ENCODE results near the gene ZKSCAN4.

ZKSCAN4 gene

DNA sequence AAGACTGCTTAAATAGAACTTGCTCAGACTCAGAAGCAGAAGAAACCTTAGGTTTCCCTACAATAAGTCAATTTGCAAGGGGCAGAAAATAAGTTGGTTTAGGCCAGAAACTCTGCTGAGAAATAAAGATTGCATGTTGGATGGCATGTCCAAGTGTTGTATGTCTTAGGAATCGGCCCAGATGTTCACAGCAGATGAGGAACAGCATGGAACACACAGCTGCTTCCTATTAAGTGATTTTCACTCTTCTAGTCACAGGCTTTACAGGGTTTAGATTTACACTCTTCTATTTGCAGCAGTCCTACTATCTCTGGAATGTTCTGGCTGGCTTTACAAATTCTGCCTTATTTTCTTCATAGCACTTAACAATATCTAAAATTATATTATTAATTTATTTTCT, 3.2 kb downstream of the ZKSCAN4 start:
- no peak for DNase-seq

DNA sequence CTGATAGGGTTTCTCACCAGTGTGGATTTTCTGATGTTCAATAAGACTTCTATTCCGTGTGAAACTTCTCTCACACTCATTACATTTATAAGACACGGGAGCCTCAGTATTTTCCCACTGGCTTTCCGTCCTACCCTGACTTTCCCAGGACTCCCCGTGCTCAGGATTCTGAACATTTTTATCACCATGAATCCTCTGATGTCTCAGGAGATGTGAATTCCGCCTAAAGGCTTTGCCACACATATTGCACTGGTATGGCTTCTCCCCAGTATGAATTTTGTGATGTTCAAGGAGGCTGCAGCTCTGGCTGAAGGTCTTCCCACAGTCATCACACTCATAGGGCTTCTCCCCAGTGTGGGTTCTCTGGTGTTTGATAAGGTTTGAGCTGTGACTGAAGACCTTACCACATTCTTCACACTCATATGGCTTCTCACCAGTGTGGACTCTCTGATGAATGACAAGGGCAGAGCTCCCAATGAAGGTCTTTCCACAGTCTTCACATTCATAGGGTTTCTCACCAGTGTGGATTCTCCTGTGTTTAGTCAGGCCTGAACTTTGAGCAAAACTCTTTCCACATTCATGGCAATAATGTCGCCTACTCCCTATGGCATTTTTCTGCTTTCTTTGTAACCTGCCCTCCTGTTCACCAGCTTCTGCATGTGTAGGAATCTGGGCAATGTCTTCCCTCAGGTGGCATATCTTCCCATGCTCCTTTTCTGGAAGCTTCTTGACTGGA, 6.7 kb downstream of the ZKSCAN4 start:
- DNase-seq, result no peak

DNA sequence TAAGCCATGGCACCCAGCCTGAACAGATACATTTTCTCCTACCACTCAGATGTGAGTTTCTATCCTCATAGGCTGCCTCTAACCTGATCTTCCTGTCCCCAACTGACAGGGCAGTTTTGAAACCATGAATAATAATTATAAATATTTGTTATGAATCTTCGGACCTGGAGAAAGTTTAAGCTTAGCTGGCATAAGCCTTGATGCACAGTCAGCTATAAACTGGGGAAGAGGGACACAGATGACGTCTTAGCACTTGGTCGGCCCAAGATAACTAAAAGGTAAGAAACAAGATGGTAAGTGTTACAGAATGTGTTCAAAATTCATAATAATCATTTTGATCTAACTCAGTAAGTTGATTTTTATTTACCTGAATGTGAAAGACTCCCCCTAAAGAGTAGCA, 8.1 kb downstream of the ZKSCAN4 start:
- DNase-seq, result no peak

DNA sequence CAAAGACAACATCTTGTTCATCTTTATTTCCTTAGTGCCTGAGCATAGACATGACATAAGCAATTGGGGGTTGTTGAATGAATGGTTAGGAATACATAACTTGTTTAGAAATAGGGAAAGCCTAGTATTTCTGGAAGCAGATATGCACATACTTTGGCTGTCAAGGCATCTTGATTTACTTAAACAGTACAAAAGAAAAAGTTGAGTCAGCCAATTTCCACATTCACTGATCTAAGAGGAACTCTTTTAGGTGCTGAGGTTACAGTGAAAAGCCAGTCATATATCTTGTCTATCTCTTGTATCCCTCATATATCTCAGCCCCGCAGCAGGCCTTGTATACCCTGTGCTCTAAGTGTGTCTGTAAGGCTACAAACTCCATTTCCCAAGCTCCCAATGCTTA, 11.6 kb downstream of the ZKSCAN4 start:
- DNase-seq, result no peak

DNA sequence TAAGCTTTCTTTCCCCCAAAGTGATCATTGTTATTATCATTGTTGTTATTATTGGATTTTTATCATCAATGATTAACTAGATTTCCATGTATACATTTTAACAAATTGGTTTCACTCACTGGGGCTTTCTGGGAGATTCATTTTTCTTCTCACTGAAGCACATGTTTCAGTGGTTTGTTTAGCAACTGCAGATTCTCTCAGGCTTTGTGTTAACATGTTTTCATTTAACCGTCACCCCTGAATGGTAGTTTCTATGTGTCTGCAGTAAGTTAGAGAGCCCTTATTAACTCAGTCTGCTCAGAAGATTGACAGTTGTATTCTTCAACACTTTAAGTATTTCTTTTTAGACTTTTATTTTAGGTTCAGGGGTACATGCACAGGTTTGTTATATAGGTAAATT, 12.4 kb downstream of the ZKSCAN4 start:
- no peak for DNase-seq

DNA sequence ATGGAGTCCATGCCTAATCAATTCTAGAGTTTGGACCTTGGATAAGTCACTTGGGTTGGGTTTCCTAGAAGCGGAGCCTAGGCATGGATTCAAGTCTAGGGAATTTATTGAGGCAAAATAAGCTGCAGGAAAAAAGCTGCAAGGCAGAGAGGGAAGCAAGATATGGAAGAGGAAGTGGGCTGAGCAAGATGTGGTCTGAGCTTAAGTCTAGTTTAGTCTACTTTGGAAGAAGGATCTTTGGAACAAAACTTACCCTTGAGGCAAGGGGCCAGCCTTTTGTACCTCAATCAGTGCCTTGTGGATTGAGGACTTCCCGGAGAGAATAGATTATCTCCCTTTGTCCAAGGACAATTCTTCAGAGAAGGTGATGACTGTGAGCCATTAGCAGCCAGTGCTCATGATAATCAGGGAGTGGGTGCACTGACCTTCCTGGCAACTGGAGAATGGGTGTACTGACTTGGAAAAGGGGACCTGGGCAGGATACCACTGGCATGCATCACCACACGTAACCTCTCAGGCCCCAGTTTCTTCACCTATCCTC, 16.1 kb downstream of the ZKSCAN4 start:
- no peak for DNase-seq

DNA sequence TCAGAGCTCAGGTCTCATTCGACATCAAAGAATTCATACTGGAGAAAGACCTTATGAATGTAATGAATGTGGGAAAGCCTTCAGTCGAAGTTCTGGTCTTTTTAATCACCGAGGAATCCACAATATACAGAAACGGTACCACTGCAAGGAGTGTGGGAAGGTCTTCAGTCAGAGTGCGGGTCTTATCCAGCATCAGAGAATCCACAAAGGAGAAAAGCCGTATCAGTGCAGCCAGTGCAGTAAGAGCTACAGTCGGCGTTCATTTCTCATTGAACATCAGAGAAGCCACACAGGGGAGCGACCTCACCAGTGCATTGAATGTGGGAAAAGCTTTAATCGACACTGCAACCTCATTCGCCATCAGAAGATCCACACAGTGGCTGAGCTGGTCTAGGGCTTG, 19.3 kb downstream of the ZKSCAN4 start:
- DNase-seq, result no peak

DNA sequence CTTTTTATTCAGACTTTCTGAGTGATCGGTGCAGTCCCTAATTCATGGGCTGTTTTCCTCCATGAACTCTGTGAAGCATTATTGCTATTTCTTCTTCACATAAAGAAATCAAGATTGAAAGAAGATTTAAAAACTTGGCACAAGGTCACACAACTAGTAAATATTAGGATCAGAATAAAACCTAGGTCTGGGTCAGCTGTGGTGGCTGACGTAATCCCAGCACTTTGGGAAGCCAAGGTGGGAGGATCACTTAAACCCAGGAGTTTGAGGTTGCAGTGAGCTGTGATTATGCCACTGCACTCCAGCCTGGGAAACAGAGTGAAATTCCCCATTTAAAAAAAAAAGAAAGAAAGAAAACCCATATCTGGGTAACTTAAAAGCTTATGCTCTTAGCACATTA, 25.6 kb downstream of the ZKSCAN4 start:
- DNase-seq, result no peak

DNA sequence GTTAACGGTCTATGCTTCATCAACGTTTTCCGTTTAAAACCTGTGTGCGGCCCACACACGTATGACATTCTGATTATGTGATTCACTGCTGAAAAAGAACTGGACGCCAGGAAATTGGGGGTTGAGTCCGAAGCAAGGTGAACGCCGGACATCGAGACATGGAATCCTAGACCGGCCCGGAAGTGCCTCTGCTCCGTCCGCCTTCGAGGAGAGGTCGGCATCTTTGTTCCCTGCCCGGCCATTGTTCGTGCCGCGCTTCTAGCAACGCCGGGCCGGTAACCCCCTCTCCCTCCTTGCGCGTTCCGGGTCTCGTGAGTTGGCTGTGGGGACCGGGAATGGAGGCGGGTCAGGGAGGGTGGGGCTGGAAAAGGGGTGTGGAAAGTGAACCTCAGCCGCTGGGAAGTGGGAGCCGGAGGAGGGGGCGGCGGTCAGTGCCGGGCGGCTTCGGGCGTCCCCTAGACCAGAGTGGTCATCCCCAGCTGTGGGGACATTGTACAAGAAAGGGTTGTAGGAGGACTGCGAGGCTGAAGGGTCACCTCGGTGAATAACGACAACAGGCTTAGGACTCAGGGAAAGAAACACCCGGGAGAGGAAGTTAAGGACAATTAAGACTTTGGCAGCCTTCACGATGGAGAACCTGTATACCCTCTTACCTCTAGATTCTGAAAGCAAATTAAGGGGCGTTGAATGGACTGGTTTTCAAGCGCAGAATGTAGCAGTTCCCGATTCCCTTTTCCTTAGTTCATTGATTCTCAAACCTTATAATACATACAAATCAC, 26.8 kb downstream of the ZKSCAN4 start, which contains the start of gene ZSCAN9:
Gene ZSCAN9, plus strand, starts transcription at position 220 of the 779 bp plus-strand sequence. CDS start 1,810 bp downstream, outside the sequence.
- peak; percentile 68 for DNase-seq

DNA sequence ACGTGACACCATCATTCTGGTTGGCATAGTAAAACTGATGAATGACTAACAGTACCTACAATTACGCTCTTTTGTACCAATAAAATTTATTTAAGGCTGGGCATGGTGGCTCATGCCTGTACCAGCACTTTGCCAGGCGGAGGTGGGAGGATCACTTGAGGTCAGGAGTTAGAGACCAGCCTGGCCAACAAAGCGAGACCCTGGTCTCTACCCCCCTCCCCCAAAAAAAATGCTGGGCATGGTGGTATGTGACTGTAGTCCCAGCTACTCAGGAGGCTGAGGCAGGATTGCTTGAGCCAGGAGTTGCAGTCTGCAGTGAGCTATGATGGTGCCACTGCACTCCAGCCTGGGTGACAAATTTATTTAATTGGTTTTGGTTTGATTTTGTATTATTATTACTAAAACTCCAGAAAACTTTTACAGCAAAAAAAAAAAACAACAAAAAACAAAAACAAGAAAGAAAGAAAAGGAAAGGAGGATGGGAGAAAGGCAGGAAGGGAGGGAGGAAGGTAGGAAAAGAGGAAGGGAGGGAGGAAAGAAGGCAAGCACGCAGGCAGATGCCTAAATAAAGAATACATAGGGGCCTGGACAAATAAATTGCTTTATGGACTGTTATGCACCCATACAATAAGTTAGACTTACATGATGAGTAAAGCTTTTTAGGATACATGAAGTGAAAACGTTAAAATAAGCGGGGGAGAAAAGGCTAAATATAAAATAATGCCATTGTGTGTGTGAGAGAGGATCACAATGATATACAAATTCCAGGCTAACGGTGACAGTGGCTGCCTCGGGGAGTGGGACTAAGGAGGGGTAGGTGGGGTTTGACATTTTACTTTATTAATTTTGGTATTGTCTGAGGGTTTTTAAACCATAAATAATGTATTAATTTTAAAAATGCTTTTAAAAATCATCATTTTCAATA, 27.7 kb downstream of the ZKSCAN4 start:
- no peak for DNase-seq

DNA sequence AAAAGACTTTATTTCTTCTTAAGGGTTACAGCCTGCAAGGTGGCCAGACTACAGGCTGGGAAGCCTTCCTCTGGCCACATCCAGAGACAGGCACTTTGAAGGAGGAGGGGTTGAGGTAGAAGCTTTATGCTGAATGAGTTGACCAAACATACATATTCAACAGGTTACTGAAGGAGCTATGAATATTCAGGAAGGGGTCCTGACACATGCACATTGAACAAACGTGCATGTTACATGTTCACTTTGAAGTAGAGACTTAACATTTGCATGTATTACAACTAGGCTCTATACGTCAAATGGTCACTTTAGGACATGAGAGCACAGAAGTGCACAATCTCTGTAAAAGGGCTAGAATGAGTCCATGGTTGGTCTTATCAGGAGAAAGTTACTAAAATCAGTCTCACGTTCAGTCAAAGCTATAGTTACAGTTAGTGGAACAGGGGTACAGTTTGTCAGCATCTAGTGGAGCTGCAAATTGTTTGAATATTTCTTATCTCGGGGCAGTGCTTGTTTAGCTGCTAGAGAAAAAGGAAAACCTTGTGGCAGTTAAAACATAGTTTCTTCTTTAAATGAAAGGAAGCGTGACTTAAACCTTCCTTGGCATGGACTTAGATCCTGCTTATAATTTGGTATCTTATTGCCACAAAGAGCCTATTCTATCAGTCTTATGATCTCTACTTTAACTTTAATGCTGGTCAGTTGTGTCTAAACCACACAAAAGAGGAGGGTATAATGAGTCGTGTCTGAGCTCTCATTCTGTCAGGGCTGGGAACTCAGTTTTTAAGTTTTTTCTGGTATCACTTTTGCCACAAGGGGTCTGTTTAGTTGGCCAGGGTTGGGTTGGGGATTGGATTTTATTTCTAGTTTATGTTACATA, 31.6 kb downstream of the ZKSCAN4 start:
- no peak for DNase-seq

DNA sequence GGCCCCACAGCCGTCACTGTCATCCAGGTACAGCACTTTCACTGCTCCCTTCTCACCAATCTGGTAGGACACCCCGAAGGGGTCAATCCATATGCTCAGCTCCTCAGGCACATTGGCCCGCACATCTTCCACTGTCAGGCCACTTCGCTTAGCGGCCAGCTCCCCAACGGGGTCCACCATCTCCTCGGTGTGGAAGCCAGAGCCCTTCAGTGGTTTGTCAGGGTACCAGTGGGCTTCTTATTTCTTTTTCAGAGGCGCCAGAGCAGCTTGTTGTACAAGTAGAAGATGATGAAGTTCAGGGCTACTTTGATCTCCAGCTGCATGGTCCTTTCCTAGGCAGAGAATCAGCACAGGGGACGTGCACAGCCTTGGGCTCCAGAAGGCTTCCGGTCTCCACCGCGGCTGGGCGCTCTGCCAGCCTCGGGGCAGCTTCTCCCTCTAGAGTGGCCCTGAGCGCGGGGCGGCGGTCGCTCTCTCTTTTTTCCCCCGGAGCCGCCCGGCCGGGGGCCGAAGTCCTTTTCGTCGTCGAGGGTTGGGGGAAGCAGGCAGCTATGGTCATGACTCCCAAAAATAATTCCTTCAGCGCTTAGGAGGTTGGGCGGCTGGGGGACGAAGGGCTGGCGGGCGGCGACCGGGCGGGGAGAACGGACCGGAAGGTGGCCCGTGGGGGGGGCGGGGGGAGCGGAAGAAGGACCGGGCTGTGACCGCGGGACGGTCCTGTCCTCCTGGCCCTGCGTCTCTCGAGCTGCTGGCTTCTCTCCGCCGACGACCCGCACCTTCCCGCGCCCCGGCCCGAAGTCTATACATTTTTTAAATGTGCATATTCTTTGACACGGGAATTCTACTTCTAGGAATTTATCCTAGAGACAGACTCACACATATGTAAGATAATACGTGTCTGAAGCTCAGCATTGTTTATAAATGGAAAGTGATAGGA, 33.5 kb downstream of the ZKSCAN4 start:
- DNase-seq, result peak; percentile 45

DNA sequence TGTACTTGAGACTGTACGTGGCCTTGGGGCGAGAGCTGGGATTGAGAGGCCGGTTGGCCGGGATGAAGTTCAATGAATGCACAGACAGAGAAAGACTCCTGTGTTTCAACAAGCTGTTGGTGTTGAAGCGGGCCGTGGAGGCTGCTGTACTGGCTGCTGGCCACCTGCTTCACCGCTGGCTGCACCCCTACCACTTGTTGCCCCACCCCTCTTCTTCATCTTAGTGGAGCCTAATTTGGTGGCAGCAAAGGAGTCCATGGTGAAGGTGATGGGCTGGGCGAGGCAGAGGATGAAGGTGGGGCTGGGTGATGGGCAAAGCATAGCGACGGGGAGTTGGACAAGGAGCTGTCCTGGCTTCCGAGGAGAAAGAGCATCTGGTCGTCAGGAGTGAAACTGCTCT, 34.2 kb downstream of the ZKSCAN4 start:
- DNase-seq, result no peak

DNA sequence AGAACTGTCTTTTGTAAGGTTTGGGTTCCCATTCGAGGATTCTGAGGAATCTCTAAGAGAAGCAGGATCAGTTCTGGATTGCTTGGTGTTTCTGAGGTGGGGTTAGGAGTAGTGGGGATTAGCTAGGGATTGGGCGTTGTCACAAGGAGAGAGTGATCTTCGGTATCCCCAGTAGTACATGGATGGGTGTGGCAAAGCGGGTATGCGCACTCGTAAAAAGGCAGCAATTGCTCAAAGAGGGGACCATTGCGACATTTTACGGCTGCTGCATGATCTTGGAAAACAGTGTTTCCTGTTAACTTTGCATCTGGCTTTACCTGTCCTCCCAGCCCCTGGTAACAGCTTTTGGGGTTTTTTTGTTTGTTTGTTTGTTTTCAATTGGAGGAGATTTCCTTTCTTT, 36.6 kb downstream of the ZKSCAN4 start:
- peak; percentile 31 for DNase-seq

DNA sequence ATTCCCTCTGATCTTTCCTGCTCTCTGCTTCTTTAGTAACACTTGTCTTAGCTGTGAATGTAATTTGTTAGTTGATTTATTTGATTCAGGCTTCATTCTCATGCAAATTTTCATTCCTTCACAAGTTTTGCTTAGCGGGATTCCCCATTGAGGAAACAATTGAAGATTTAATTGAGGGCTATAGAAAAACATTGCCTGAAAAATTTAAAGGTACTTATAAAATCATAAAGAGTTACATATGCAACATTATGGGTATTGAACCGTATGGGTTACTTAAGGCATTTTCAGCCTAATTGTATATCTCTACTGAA, 38.9 kb downstream of the ZKSCAN4 start:
- no peak for DNase-seq

DNA sequence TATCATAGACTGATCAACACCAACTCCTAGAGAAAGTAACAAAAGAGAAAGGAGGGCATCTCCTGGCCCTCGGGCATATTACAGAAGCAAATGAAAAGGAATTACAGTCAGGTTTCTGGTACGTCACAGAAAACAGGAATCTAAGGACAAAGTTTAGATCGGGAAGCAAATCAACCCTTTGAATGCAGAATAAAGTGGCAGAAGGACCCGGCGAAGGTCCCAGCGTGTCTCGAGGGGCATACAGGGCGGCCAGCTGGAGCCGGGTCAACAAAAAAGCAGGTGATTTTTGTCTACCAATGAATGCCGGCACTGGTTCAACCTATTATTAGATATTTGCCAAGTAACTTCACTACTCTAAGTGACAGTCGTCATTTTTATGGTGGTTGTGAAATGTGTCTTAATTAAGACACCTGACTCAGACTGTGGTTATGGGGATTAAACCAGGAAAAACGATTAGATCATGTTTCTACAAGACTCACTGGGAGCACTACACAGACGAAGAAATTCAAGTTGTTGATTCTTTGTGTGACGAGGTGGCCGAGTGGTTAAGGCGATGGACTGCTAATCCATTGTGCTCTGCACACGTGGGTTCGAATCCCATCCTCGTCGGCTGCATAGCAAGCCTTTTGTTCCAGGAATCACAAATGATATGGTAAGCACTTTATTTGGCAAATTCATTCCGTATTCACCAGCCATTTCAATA, 39.4 kb downstream of the ZKSCAN4 start:
- peak; percentile 86 for DNase-seq

DNA sequence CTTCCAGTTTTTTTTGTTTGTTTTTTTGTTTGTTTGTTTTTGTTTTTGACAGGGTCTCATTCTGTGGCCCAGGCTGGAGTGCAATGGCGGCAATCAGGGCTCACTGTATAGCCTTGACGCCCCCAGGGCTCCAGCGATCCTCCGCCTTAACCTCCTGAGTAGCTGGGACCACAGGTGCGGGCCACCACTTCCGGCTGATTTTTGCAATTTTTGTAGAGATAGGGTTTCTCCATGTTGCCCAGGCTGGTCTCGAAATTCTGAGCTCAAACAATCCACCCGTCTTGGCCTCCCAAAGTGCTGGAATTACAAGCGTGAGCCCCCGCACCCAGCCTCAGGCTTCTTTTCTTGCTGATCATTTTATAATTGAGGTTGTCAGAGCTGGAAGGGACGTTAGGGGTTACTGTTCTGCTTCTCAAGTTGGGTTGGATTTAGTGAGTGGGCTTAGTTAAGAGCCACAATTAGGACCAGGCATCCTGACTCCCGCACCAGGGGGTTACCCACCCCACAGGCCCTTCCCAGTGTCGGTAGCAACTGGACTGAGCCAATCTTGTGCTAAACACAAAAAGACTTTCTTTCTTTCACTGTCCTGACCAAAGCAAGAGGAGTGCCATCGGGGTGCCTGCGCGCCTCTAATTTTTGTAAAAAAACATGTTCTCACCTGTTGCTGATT, 40.1 kb downstream of the ZKSCAN4 start:
- DNase-seq, result no peak

DNA sequence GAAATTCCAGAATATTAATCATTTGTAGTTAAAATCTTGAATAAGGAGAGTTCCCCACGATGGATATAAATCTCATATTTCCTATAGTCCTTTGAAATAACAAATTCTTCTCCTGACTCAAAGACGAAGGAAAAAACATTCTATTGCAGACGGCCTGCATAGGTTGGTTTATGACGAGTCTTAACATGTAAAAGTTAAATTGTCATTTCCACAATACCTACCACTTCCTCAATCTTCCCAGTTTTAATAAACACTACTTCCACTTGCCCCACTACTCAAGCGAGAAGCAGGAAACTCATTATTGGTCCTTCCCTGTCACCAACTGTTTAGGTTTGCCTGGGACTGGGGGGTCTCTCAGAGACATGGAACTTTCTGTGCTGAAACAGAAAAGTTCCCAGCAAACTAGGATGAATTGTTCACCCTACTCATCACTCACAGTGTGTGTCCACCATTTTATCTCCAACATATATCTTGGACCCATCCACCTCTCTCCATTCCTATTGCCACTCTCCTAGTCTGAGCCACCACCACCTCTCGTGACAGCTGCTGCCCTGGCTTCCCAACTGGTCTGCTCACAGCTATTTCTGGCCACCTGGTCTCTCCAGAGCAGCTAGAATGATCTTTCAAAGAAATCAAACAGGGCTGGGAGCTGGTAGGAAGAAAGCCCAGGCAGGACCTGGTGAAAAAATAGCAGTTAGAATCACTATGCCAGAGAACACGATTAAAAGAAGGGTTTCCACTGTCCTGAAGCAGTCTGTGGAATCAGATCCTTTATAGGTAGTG, 42.1 kb downstream of the ZKSCAN4 start:
- DNase-seq, result no peak

DNA sequence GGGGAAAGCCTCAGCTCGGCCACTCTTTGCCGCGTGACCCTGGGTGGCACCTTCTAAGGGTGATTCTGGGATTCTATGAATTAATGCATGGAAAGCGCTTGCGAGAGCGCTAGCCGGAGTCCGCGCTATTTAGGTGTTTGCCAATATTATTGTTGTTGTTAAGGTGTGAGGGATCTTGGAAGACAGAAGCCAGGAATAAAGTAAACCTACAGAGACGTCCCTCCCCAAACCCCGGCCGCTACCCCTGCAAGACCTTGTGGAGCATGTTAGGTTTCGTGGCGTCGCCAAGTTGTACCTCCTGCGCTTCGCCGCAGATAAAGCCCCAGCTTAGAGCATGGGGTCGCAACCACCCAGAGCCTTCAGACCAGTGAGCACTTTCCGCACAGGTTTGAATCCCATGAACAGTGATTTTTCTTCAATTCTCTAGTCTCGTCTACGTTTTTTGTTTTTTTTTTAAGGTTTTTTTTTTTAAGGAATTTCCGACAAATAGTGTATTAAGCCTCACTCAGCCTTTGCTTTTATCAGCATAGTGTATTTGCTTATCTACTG, 43.9 kb downstream of the ZKSCAN4 start:
- DNase-seq, result no peak
